Fibroblast of mammary gland (primary cell): Measurements from ENCODE around the gene MAML3.

ENCODE experiments used
- DNase-seq: peaks from one replicate; pipeline ENCODE4 v3.0.0-alpha.2; 2010; ENCODE audit warnings: low read depth
- H3K4me3 ChIP-seq: 2 replicates; pipeline ENCODE4 v1.5.1; 2011; ENCODE audit warnings: low read depth, mild to moderate bottlenecking, low read length, moderate library complexity; ENCODE audit not compliant: control insufficient read depth
- TF ChIP-seq, protein P1 (sequence below): conservative IDR thresholded peaks from 2 replicates; pipeline ENCODE4 v1.5.1; 2011; ENCODE audit warnings: low read depth, low read length, inconsistent platforms; ENCODE audit not compliant: control insufficient read depth, insufficient read depth

The MAML3 gene

DNA sequence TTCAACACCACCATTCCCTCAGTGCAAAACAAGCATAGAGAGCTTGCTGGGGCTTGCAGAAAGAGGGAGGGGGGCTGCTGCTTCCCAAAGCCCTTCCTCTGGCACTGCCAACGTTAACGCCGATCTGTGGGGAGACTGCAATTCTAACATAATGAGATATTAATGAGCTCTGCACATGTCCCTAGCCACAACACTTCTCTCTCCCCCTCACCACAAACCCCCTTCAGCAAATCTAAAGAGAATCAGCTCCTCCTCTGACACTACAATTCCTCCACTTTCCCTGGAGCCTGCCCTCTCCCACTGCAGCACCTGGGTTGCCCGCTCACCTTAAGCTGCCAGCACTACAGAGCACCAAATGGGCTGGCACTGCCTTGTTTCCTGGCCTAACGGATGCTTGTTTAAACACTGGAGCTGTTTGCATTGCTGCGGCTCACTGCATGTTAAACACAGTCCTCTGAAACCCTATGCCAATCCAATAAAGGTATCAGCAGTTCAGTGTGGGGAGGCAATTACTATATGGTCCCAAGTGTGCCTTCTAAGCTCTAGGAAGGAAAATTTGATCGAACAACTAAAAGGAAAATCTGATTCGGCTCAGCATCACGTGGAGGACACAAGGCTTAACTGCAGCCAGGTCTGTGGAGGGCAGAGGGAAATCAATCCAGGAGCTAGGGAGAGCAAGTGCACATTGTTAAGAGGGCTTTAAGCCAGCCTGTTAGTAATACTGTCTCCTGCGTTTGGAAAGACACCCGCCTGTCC lies 232.4 kb downstream of the MAML3 start:
- TF ChIP-seq, protein P1, sequence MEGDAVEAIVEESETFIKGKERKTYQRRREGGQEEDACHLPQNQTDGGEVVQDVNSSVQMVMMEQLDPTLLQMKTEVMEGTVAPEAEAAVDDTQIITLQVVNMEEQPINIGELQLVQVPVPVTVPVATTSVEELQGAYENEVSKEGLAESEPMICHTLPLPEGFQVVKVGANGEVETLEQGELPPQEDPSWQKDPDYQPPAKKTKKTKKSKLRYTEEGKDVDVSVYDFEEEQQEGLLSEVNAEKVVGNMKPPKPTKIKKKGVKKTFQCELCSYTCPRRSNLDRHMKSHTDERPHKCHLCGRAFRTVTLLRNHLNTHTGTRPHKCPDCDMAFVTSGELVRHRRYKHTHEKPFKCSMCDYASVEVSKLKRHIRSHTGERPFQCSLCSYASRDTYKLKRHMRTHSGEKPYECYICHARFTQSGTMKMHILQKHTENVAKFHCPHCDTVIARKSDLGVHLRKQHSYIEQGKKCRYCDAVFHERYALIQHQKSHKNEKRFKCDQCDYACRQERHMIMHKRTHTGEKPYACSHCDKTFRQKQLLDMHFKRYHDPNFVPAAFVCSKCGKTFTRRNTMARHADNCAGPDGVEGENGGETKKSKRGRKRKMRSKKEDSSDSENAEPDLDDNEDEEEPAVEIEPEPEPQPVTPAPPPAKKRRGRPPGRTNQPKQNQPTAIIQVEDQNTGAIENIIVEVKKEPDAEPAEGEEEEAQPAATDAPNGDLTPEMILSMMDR: no peak
- DNase-seq: no peak
- no peak overlapping the region for H3K4me3 ChIP-seq

DNA sequence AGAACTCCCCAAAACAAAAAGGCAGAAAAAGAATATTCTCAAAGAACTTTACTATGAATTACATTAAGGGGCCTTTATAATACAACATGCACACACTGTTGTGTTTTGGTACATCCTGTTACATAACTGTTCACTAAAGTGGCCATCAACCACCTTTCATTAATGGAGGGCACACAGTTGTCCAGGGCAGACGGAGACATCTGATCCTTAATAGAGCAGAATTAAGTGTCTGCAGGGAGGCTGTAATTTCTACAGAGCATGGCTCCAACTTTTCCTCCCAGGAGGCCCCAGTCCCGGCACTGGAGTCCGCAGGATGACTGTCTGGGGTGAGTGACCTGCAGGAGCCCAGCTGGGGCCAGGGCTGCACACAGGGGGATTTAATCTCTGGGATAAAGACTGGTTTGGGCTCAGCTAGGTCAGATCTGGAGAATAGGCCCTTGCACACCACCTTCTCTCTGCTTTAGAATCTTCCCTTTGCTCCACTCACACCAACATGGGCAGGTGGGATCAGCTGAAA lies 233.4 kb downstream of the MAML3 start:
- no peak overlapping the region for H3K4me3 ChIP-seq
- no peak for DNase-seq
- TF ChIP-seq, protein P1: no peak

DNA sequence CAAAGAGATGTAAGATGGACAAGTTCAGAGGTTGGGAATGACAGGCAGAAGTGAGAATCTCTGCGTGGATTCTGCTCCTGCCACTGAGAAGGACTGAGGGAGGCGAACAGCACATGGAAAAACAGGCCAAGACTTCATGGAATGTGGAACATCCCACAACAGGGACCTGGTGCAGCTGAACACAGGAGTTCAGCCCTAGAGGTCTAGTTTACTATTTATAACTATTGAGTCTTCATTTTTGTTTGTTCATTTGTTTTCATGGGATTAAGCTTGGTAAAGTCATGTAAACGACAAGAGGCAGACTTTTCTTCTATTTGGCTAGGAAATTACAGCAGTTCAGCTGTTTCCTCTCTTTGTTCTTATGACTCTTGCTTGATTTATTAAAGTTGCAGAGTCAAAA lies 234.5 kb downstream of the MAML3 start:
- no peak overlapping the region for H3K4me3 ChIP-seq
- TF ChIP-seq, protein P1: no peak
- peak; percentile 49 for DNase-seq

DNA sequence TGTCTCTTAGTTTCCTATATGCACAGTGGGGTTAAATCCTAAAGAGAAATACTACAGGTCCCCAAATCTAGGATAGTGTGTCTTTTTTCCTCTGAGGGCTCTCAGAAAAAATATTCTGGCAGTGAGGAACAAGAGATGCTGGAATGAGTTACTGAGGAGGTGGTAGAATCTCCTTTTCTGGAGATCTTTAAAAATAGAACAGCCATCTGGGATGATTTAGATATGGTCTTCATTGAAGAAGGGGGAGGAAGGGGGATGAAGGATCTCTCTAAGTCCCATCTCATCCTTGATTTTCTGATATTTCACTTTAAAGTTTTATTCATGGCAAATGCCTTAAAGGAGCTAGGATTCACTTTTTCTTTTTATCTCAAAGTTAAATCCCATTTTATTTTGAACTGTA lies 235.0 kb downstream of the MAML3 start:
- no peak overlapping the region for H3K4me3 ChIP-seq
- no peak for DNase-seq

DNA sequence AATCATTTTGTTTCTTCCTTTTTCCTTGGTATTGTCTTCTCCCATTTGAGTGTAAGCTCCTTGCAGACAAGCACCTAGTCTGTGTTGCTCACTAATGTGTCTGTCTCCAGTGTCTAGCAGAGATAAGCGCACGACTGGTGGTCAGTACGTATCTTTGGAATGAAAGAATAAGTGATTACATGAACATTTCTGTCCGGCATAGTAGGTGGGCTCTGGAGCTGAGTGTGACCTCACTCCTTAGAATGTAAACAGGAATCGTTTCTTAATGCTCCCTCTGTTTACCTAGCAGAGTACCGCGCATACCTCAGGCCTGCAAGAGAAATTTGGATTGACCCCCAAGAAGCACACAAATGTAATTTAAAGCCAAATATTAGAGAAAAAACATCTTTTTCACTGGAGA lies 235.4 kb downstream of the MAML3 start:
- DNase-seq: no peak
- TF ChIP-seq, protein P1: no peak

More for the DNA sequence above, 235.0 kb downstream of the MAML3 start:
- TF ChIP-seq, protein P1: no peak

DNA sequence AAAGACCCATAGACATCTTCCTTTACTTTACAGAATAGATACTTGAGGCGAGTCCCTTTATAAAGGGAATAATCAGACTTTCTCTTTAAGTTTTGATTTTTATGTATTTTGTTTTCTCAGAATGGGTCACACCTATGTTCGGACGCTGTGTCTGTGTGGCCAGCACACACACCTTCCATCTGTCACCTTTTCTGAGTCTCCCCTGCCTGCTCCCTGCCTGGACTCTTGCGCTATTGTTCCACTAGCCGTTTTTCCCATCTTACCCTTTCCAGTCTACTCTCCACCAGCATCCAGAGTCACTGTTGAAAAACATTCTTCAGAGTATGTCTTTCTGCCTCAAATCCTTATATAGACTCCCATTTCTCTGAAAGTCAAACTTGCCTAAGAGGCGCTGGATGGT lies 236.1 kb downstream of the MAML3 start:
- TF ChIP-seq, protein P1: no peak
- H3K4me3 ChIP-seq: no peak overlapping the region
- no peak for DNase-seq

More for the DNA sequence above, 235.4 kb downstream of the MAML3 start:
- no peak overlapping the region for H3K4me3 ChIP-seq
